H9 (cell line): ENCODE results near the gene MLIP. TPM values are rescaled to one million over a fixed set of nuclear protein-coding genes. Genes with fewer than 3 reads are reported as not detected.

ENCODE experiments used
- DNase-seq: peaks from one replicate; pipeline ENCODE4 v3.0.0-alpha.2; 2017
- H2AFZ ChIP-seq: one replicate; pipeline ENCODE4 v1.6.1; 2013; ENCODE audit warnings: mild to moderate bottlenecking, low read length, control low read depth, moderate library complexity
- H2AK5ac ChIP-seq: 2 replicates; pipeline ENCODE4 v1.6.1; 2013; ENCODE audit warnings: low read length, control low read depth, mixed read lengths; ENCODE audit not compliant: insufficient read length
- H2BK120ac ChIP-seq: one replicate; pipeline ENCODE4 v1.6.1; 2013; ENCODE audit warnings: low read depth, mild to moderate bottlenecking, low read length, control low read depth, inconsistent platforms; ENCODE audit not compliant: poor library complexity, severe bottlenecking
- H2BK12ac ChIP-seq: 2 replicates; pipeline ENCODE4 v1.6.1; 2013; ENCODE audit warnings: low read length, control low read depth, mixed read lengths, low read depth; ENCODE audit not compliant: insufficient read length
- H2BK15ac ChIP-seq: 2 replicates; pipeline ENCODE4 v1.6.1; 2013; ENCODE audit warnings: low read depth, low read length, control low read depth
- H2BK20ac ChIP-seq: one replicate; pipeline ENCODE4 v1.6.1; 2013; ENCODE audit warnings: low read depth, mild to moderate bottlenecking, low read length, control low read depth, inconsistent platforms; ENCODE audit not compliant: poor library complexity, severe bottlenecking
- H2BK5ac ChIP-seq: 2 replicates; pipeline ENCODE4 v1.6.1; 2013; ENCODE audit warnings: low read length, control low read depth, mixed read lengths; ENCODE audit not compliant: insufficient read length
- H3K14ac ChIP-seq: 2 replicates; pipeline ENCODE4 v1.6.1; 2013; ENCODE audit warnings: low read length, control low read depth; ENCODE audit not compliant: insufficient read depth
- H3K18ac ChIP-seq: 2 replicates; pipeline ENCODE4 v1.6.1; 2013; ENCODE audit warnings: low read depth, mild to moderate bottlenecking, mixed read lengths, low read length, control low read depth; ENCODE audit not compliant: insufficient read length
- H3K23ac ChIP-seq: 2 replicates; pipeline ENCODE4 v1.6.1; 2013; ENCODE audit warnings: low read length, control low read depth, mixed read lengths, low read depth; ENCODE audit not compliant: insufficient read length
- H3K23me2 ChIP-seq: 2 replicates; pipeline ENCODE4 v1.6.1; 2013; ENCODE audit warnings: low read depth, mild to moderate bottlenecking, mixed read lengths, low read length, control low read depth; ENCODE audit not compliant: insufficient read length, poor library complexity, severe bottlenecking
- H3K27ac ChIP-seq: 2 replicates; pipeline ENCODE4 v1.5.1; 2013; ENCODE audit warnings: low read length, control low read depth, mixed read lengths, low read depth; ENCODE audit not compliant: insufficient read length
- H3K27me3 ChIP-seq: 2 replicates; pipeline ENCODE4 v1.6.1; 2013; ENCODE audit warnings: low read length, control low read depth, inconsistent platforms; ENCODE audit not compliant: insufficient read depth
- H3K4ac ChIP-seq: 2 replicates; pipeline ENCODE4 v1.6.1; 2013; ENCODE audit warnings: low read depth, mild to moderate bottlenecking, control low read depth, inconsistent platforms, low read length, moderate library complexity
- H3K4me1 ChIP-seq: 2 replicates; pipeline ENCODE4 v1.6.1; 2013; ENCODE audit warnings: low read length, control low read depth, inconsistent platforms; ENCODE audit not compliant: insufficient read depth
- H3K4me2 ChIP-seq: 2 replicates; pipeline ENCODE4 v1.6.1; 2013; ENCODE audit warnings: low read length, control low read depth, mixed read lengths; ENCODE audit not compliant: insufficient read length, insufficient read depth
- H3K56ac ChIP-seq: 2 replicates; pipeline ENCODE4 v1.6.1; 2013; ENCODE audit warnings: low read depth, mild to moderate bottlenecking, mixed read lengths, low read length, control low read depth; ENCODE audit not compliant: insufficient read length
- H3K79me1 ChIP-seq: 2 replicates; pipeline ENCODE4 v1.6.1; 2013; ENCODE audit warnings: low read depth, mild to moderate bottlenecking, moderate library complexity, low read length, control low read depth, inconsistent platforms; ENCODE audit not compliant: insufficient read depth, poor library complexity, severe bottlenecking
- H3K79me2 ChIP-seq: 2 replicates; pipeline ENCODE4 v1.6.1; 2013; ENCODE audit warnings: low read length, control low read depth, inconsistent platforms; ENCODE audit not compliant: insufficient read depth
- H3K9ac ChIP-seq: 2 replicates; pipeline ENCODE4 v1.6.1; 2013; ENCODE audit warnings: low read length, control low read depth, mixed read lengths; ENCODE audit not compliant: insufficient read length; ENCODE audit errors: extremely low read depth
- H3K9me3 ChIP-seq: one replicate; pipeline ENCODE4 v1.6.1; 2013; ENCODE audit warnings: low read depth, low read length, inconsistent platforms; ENCODE audit not compliant: control insufficient read depth
- H3T11ph ChIP-seq: one replicate; pipeline ENCODE4 v1.6.1; 2013; ENCODE audit warnings: mild to moderate bottlenecking, low read length, control low read depth, inconsistent platforms
- H4K20me1 ChIP-seq: one replicate; pipeline ENCODE4 v1.6.1; 2013; ENCODE audit not compliant: control insufficient read depth, insufficient read length, insufficient read depth
- H4K5ac ChIP-seq: 2 replicates; pipeline ENCODE4 v1.6.1; 2013; ENCODE audit warnings: low read depth, mild to moderate bottlenecking, mixed read lengths, low read length, control low read depth; ENCODE audit not compliant: insufficient read length
- H4K8ac ChIP-seq: replicated peaks from 2 replicates; pipeline ENCODE4 v1.6.1; 2013; ENCODE audit warnings: low read length, control low read depth, mixed read lengths, low read depth; ENCODE audit not compliant: insufficient read length
- H4K91ac ChIP-seq: 2 replicates; pipeline ENCODE4 v1.6.1; 2013; ENCODE audit warnings: low read depth, mild to moderate bottlenecking, moderate library complexity, mixed read lengths, low read length, control low read depth; ENCODE audit not compliant: insufficient read length
- H3K27ac Mint-ChIP-seq, 3 experiments: 2 replicates in 2 of 3; 3 replicates in 1 of 3; pipeline ENCODE4 v1.8.0; 2020 to 2021; ENCODE audit warnings: mixed read lengths in 3 of 3, mild to moderate bottlenecking in 1 of 3, moderate library complexity in 1 of 3
- H3K27me3 Mint-ChIP-seq: 2 replicates; pipeline ENCODE4 v1.8.0; 2021; ENCODE audit warnings: low read depth, mild to moderate bottlenecking, moderate library complexity, mixed read lengths
- H3K36me3 Mint-ChIP-seq, 3 experiments: 2 replicates in 2 of 3; 3 replicates in 1 of 3; pipeline ENCODE4 v1.8.0; 2020 to 2021; ENCODE audit warnings: low read depth in 3 of 3, mixed read lengths in 3 of 3; ENCODE audit not compliant: insufficient read depth in 1 of 3
- H3K4me1 Mint-ChIP-seq, 2 experiments: 2 replicates each; pipeline ENCODE4 v1.8.0; 2020; ENCODE audit warnings: mixed read lengths in 2 of 2
- H3K4me3 Mint-ChIP-seq, 2 experiments: 2 replicates in 1 of 2; 3 replicates in 1 of 2; pipeline ENCODE4 v1.8.0; 2020 to 2021; ENCODE audit warnings: mild to moderate bottlenecking in 2 of 2, mixed read lengths in 2 of 2, moderate library complexity in 1 of 2
- H3K9me3 Mint-ChIP-seq, 2 experiments: 2 replicates in 1 of 2; 3 replicates in 1 of 2; pipeline ENCODE4 v1.8.0; 2020; ENCODE audit warnings: mild to moderate bottlenecking in 2 of 2, mixed read lengths in 2 of 2, moderate library complexity in 1 of 2
- CTCF ChIP-seq: fragments of 200-600 bp; sonication (generic); conservative IDR thresholded peaks from 3 replicates; pipeline ENCODE4 v1.8.0; 2021; ENCODE audit warnings: antibody characterized with exemption, mild to moderate bottlenecking
- WGBS: extraction: QIAGEN DNeasy Blood & Tissue Kit; methylation state at CpG from one replicate; pipeline ENCODE4 v1.1.7; 2013; ENCODE audit warnings: missing lambda C conversion rate, low lambda C conversion rate, mixed read lengths; ENCODE audit not compliant: insufficient read length; ENCODE audit errors: extremely low coverage; 5-methylcytosine and 5-hydroxymethylcytosine counted together
- total RNA-seq: library from RNA; stranded (reverse); gene quantifications from 2 replicates; pipeline ENCODE4 v1.2.1, GENCODE V29; 2021

The MLIP gene
- total RNA-seq, 1 experiment from 2014 or later = not detected

DNA sequence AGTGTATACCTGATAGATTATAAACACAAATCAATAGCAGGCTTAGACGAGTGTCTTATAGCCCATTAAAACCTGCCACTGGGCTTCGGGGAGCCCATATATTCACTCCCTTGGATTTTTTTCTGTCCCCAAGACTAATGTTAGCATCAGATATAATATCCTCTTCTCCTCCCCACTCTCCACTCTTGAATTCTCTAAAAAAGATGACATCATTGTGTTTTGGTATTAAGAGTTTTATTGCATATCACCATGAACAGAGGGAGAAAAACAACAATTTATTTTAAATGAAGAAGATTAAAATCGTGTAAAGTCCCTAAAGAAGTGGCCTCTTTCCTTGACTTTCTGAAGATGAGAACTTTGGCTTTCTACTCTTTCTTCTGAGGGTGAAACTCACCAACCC is 84.4 kb downstream of the MLIP start:
- TF ChIP-seq CTCF = no peak

More for the DNA sequence above, 84.4 kb downstream of the MLIP start:
- H2BK12ac ChIP-seq = no peak overlapping the region
- no peak overlapping the region for H3K14ac ChIP-seq
- no CpG with 5 or more reads among the region's 3 CpGs for WGBS
- H3K9me3 Mint-ChIP-seq = no peaks in the 10 kb centered on the region
- no peak overlapping the region for H3T11ph ChIP-seq
- H3K27me3 ChIP-seq = no peaks in the 10 kb centered on the region
- no peaks in the 10 kb centered on the region for H3K79me1 ChIP-seq
- H2BK120ac ChIP-seq = no peak overlapping the region
- no peak overlapping the region for H4K5ac ChIP-seq
- H3K4me3 Mint-ChIP-seq = no peak overlapping the region
- H4K91ac ChIP-seq = no peak overlapping the region
- no peaks in the 10 kb centered on the region for H3K9me3 ChIP-seq
- H2BK20ac ChIP-seq = no peak overlapping the region
- H3K4me1 Mint-ChIP-seq = peaks cover 11 to 16% of the 10 kb centered on the region in 2 experiments
- no peak overlapping the region for H3K23ac ChIP-seq
- H3K9ac ChIP-seq = no peak overlapping the region
- no peak overlapping the region for H2BK15ac ChIP-seq
- H3K79me2 ChIP-seq = no peaks in the 10 kb centered on the region
- no peak overlapping the region for H2AK5ac ChIP-seq
- no peak overlapping the region for H3K18ac ChIP-seq
- no peak overlapping the region for H3K4me2 ChIP-seq
- no peaks in the 10 kb centered on the region; the same call in none of the 2 replicates for H3K27me3 Mint-ChIP-seq
- no peak overlapping the region for H3K4ac ChIP-seq
- no peaks in the 10 kb centered on the region for H4K20me1 ChIP-seq
- no peaks in the 10 kb centered on the region for H3K36me3 Mint-ChIP-seq
- no peak overlapping the region for H4K8ac ChIP-seq
- H2BK5ac ChIP-seq = no peak overlapping the region
- H3K56ac ChIP-seq = no peak overlapping the region
- H3K4me1 ChIP-seq = no peaks in the 10 kb centered on the region
- H2AFZ ChIP-seq = no peak overlapping the region
- H3K27ac Mint-ChIP-seq = no peak overlapping the region
- no peak for DNase-seq
- no peak overlapping the region for H3K27ac ChIP-seq
- no peaks in the 10 kb centered on the region for H3K23me2 ChIP-seq
